ENCODE measurements around the gene STOX1.
"Not testable (repeated sequence)": the region's sequence is repeated elsewhere in the genome, so short reads cannot be mapped to it uniquely, and the experiment has no call there.

Gene STOX1

GRCh38 chr10:68897336-68897741, 70.0 kb downstream of the STOX1 start:
- DNase-seq: peak; percentile 20

- no peak for DNase-seq
Observed at GRCh38 chr10:68899186-68899745, 71.9 kb downstream of the STOX1 start.

- no peak for DNase-seq
Observed at GRCh38 chr10:68900427-68901104, 73.2 kb downstream of the STOX1 start.

- peak; percentile 95 for DNase-seq
Observed at GRCh38 chr10:68901105-68901927, 74.0 kb downstream of the STOX1 start, which contains the start of gene DDX50. DDX50 (plus strand) TSS chr10:68901315; CDS start chr10:68901385, 70 bp downstream.

GRCh38 chr10:68902382-68902781, 75.1 kb downstream of the STOX1 start:
- no peak for DNase-seq

- DNase-seq: no peak
Observed at GRCh38 chr10:68924593-68924992, 97.3 kb downstream of the STOX1 start.

GRCh38 chr10:68925489-68925888, 98.2 kb downstream of the STOX1 start:
- no peak for DNase-seq

GRCh38 chr10:68929157-68929556, 101.8 kb downstream of the STOX1 start:
- not testable (repeated sequence) for DNase-seq

GRCh38 chr10:68929888-68930287, 102.6 kb downstream of the STOX1 start:
- not testable (repeated sequence) for DNase-seq

GRCh38 chr10:68932860-68933259, 105.5 kb downstream of the STOX1 start:
- DNase-seq: not testable (repeated sequence)

GRCh38 chr10:68934994-68935393, 107.7 kb downstream of the STOX1 start:
- no peak for DNase-seq

GRCh38 chr10:68938117-68938516, 110.8 kb downstream of the STOX1 start:
- no peak for DNase-seq

GRCh38 chr10:68938884-68939283, 111.6 kb downstream of the STOX1 start:
- no peak for DNase-seq

- DNase-seq: not testable (repeated sequence)
Observed at GRCh38 chr10:68940917-68941316, 113.6 kb downstream of the STOX1 start.
